GM18498 (cell line): ENCODE measurements around the gene MRPL11.

Source experiments
- ATAC-seq: cut with Tn5 transposase; IDR thresholded peaks from one replicate; pipeline ENCODE4 v1.9.1; 2021; ENCODE audit warnings: mild to moderate bottlenecking, moderate library complexity; ENCODE audit not compliant: unreplicated experiment

The MRPL11 gene

GRCh38 chr11:66438504-66439466 lies at the start of gene MRPL11:
MRPL11 (minus strand) TSS chr11:66438848; CDS start chr11:66438754, 94 bp downstream.
- ATAC-seq = peak; percentile 93

- ATAC-seq = no peak
Observed at GRCh38 chr11:66484806-66485380, 46.2 kb upstream of the MRPL11 start.

- peak; percentile 86 for ATAC-seq
Observed at GRCh38 chr11:66480117-66480938, 41.7 kb upstream of the MRPL11 start, which contains the start of gene DPP3. DPP3 (plus strand) TSS chr11:66480434; CDS start chr11:66482201, 1,767 bp downstream.

GRCh38 chr11:66479394-66480116 lies 40.9 kb upstream of the MRPL11 start:
- no peak for ATAC-seq

GRCh38 chr11:66478729-66479393 lies 40.2 kb upstream of the MRPL11 start:
- no peak for ATAC-seq

- no peak for ATAC-seq
Observed at GRCh38 chr11:66477263-66478201, 38.9 kb upstream of the MRPL11 start.

- no peak for ATAC-seq
Observed at GRCh38 chr11:66476841-66477251, 38.2 kb upstream of the MRPL11 start.

- no peak for ATAC-seq
Observed at GRCh38 chr11:66476173-66476840, 37.7 kb upstream of the MRPL11 start.

- no peak for ATAC-seq
Observed at GRCh38 chr11:66475349-66476172, 36.9 kb upstream of the MRPL11 start.

GRCh38 chr11:66473608-66474515 lies 35.2 kb upstream of the MRPL11 start:
- no peak for ATAC-seq

GRCh38 chr11:66473167-66473566 lies 34.5 kb upstream of the MRPL11 start:
- ATAC-seq = no peak

- ATAC-seq = no peak
Observed at GRCh38 chr11:66472054-66472453, 33.4 kb upstream of the MRPL11 start.

- ATAC-seq = no peak
Observed at GRCh38 chr11:66471142-66471541, 32.5 kb upstream of the MRPL11 start.

- no peak for ATAC-seq
Observed at GRCh38 chr11:66470015-66470414, 31.4 kb upstream of the MRPL11 start.

GRCh38 chr11:66469441-66469840 lies 30.8 kb upstream of the MRPL11 start:
- no peak for ATAC-seq

GRCh38 chr11:66468691-66469090 lies 30.0 kb upstream of the MRPL11 start:
- no peak for ATAC-seq
